Lower leg skin (tissue), 4 donors: ENCODE measurements around the gene KCTD5. TPM values are rescaled to one million over a fixed set of nuclear protein-coding genes. Genes with fewer than 3 reads are reported as not detected.
"Not testable (repeated sequence)": the region's sequence is repeated elsewhere in the genome, so short reads cannot be mapped to it uniquely, and the experiment has no call there.

Experiments
- DNase-seq, 2 donors: peaks; one replicate each; pipeline ENCODE4 v3.0.0-alpha.2; 2019; ENCODE audit warnings: low spot score in 2 of 2
- H3K4me3 ChIP-seq: fragments of 200-600 bp; sonication (generic); 2 replicates; pipeline ENCODE4 v1.5.1; 2017; ENCODE audit warnings: mild to moderate bottlenecking, low read depth; ENCODE audit not compliant: poor library complexity, severe bottlenecking
- CTCF ChIP-seq, 3 donors: fragments of 450-650 bp; IDR thresholded peaks; one replicate each; pipeline ENCODE4 v1.5.1; 2016; ENCODE audit warnings: antibody characterized with exemption in 3 of 3, mild to moderate bottlenecking in 3 of 3, moderate library complexity in 2 of 3
- POLR2A ChIP-seq, 2 donors: fragments of 450-650 bp; IDR thresholded peaks; one replicate each; pipeline ENCODE4 v1.6.1; 2016 to 2017; ENCODE audit warnings: antibody characterized with exemption in 2 of 2, mild to moderate bottlenecking in 1 of 2, moderate library complexity in 1 of 2
- WGBS, 2 donors: methylation state at CpG; one replicate each; pipeline ENCODE4 v1.1.5; 2018; 5-methylcytosine and 5-hydroxymethylcytosine counted together
- intact Hi-C: fragments of 100-400 bp; cut with DNase I; formaldehyde crosslinking; loops from one replicate; pipeline ENCODE4 v1.15.0; 2023; ENCODE audit warnings: low total_unique reads
- total RNA-seq, 4 donors: library from RNA; depleted of rRNA; stranded (reverse); fragments of >200 nt; gene quantifications; one replicate each; pipeline ENCODE4 v1.1.0, GENCODE V29; 2016

The KCTD5 gene
- total RNA-seq, 4 donors from 2014 or later = 34.9 to 61.9 (median 51.1) TPM

- intact Hi-C loops, H3K4me3 ChIP-seq: not testable (repeated sequence)
- DNase-seq = peak in 1 of 2 donors; percentile 46
- WGBS, 2 donors = 83 to 89% methylated on average over 11 of the region's 11 CpGs
These were observed 22.2 kb upstream of the KCTD5 start for GRCh38 chr16:2660014-2660662.

GRCh38 chr16:2660755-2661373 lies 21.5 kb upstream of the KCTD5 start:
- intact Hi-C loops, H3K4me3 ChIP-seq: not testable (repeated sequence)
- peak in 1 of 2 donors; percentile 61 for DNase-seq
- 40 to 45% methylated on average over 19 to 20 of the region's 21 CpGs for WGBS, 2 donors

GRCh38 chr16:2663553-2664546 lies 18.5 kb upstream of the KCTD5 start:
- whole genome bisulfite sequencing, 2 donors = 33 to 35% methylated on average over 23 of the region's 23 CpGs
- peak in 1 of 2 donors; percentile 61 for DNase-seq
- intact Hi-C loops = no loop called here
- H3K4me3 ChIP-seq = no peak overlapping the region
- TF ChIP-seq CTCF (IDR thresholded peaks at IDR 0.05) (no peak), POLR2A (IDR thresholded peaks at IDR 0.05) (no peak)

GRCh38 chr16:2664574-2664982 lies 17.7 kb upstream of the KCTD5 start:
- DNase-seq = peak in 1 of 2 donors; percentile 13
- no peak for TF ChIP-seq POLR2A (IDR thresholded peaks at IDR 0.05)
- no peak overlapping the region for H3K4me3 ChIP-seq
- WGBS, 2 donors = 42 to 51% methylated on average over 9 of the region's 9 CpGs
- intact Hi-C loops = no loop called here

- H3K4me3 ChIP-seq, intact Hi-C loops: not testable (repeated sequence)
- peak in 1 of 2 donors; percentile 78 for DNase-seq
- WGBS, 2 donors = 83% methylated on average over 7 of the region's 7 CpGs
These were observed 15.7 kb upstream of the KCTD5 start for GRCh38 chr16:2666671-2667070.

GRCh38 chr16:2669587-2669986 lies 12.7 kb upstream of the KCTD5 start:
- 77 to 81% methylated on average over 10 of the region's 10 CpGs for WGBS, 2 donors
- peak in 1 of 2 donors; percentile 65 for DNase-seq
- intact Hi-C loops, H3K4me3 ChIP-seq: not testable (repeated sequence)

GRCh38 chr16:2670017-2670416 lies 12.3 kb upstream of the KCTD5 start:
- intact Hi-C loops, H3K4me3 ChIP-seq: not testable (repeated sequence)
- WGBS, 2 donors = 8 to 10% methylated on average over 15 of the region's 15 CpGs
- DNase-seq = peak; percentile 62 to 94

- WGBS, 2 donors = 69 to 70% methylated on average over 10 of the region's 10 CpGs
- H3K4me3 ChIP-seq, DNase-seq, intact Hi-C loops: not testable (repeated sequence)
These were observed 11.1 kb upstream of the KCTD5 start for GRCh38 chr16:2671193-2671592.

- no peak overlapping the region for H3K4me3 ChIP-seq
- intact Hi-C loops = no loop called here
- no peak for TF ChIP-seq CTCF (IDR thresholded peaks at IDR 0.05)
- WGBS, 2 donors = 85 to 89% methylated on average over 13 of the region's 13 CpGs
- no peak for DNase-seq
These were observed 10.6 kb upstream of the KCTD5 start for GRCh38 chr16:2671741-2672140.
